Ishikawa (cell line): ENCODE measurements around the gene MCF2L.

Experiments used
- CEBPB ChIP-seq: IDR thresholded peaks from 2 replicates; pipeline ENCODE4 v1.6.1; 2012
- CREB1 ChIP-seq: IDR thresholded peaks from 2 replicates; pipeline ENCODE4 v1.6.1; 2012; ENCODE audit warnings: low read depth
- EGR1 ChIP-seq: IDR thresholded peaks from 2 replicates; pipeline ENCODE4 v1.6.1; 2012
- EP300 ChIP-seq: IDR thresholded peaks from 2 replicates; pipeline ENCODE4 v1.6.1; 2012; ENCODE audit warnings: borderline replicate concordance
- FOXM1 ChIP-seq: IDR thresholded peaks from 2 replicates; pipeline ENCODE4 v1.6.1; 2012; ENCODE audit warnings: low read depth, borderline replicate concordance
- NFIC ChIP-seq: IDR thresholded peaks from 2 replicates; pipeline ENCODE4 v1.6.1; 2012
- RAD21 ChIP-seq: IDR thresholded peaks from 2 replicates; pipeline ENCODE4 v1.6.1; 2012; ENCODE audit warnings: low read depth
- TAF1 ChIP-seq: IDR thresholded peaks from 2 replicates; pipeline ENCODE4 v1.6.1; 2012; ENCODE audit warnings: low read depth, mild to moderate bottlenecking
- TCF12 ChIP-seq: IDR thresholded peaks from 2 replicates; pipeline ENCODE4 v1.6.1; 2012; ENCODE audit warnings: low read depth
- TEAD4 ChIP-seq: IDR thresholded peaks from 2 replicates; pipeline ENCODE4 v1.6.1; 2012
- YY1 ChIP-seq: IDR thresholded peaks from 2 replicates; pipeline ENCODE4 v1.6.1; 2012; ENCODE audit warnings: low read depth
- ZBTB7A ChIP-seq: IDR thresholded peaks from 2 replicates; pipeline ENCODE4 v1.6.1; 2012; ENCODE audit warnings: low read depth
- TF ChIP-seq, protein P1 (sequence below): IDR thresholded peaks from 2 replicates; pipeline ENCODE4 v1.6.1; 2012
- TF ChIP-seq, protein P2 (sequence below): IDR thresholded peaks from 2 replicates; pipeline ENCODE4 v1.6.1; 2012
- TF ChIP-seq, protein P3 (sequence below): IDR thresholded peaks from 2 replicates; pipeline ENCODE4 v1.6.1; 2012; ENCODE audit warnings: low read depth, mild to moderate bottlenecking

The MCF2L gene

DNA sequence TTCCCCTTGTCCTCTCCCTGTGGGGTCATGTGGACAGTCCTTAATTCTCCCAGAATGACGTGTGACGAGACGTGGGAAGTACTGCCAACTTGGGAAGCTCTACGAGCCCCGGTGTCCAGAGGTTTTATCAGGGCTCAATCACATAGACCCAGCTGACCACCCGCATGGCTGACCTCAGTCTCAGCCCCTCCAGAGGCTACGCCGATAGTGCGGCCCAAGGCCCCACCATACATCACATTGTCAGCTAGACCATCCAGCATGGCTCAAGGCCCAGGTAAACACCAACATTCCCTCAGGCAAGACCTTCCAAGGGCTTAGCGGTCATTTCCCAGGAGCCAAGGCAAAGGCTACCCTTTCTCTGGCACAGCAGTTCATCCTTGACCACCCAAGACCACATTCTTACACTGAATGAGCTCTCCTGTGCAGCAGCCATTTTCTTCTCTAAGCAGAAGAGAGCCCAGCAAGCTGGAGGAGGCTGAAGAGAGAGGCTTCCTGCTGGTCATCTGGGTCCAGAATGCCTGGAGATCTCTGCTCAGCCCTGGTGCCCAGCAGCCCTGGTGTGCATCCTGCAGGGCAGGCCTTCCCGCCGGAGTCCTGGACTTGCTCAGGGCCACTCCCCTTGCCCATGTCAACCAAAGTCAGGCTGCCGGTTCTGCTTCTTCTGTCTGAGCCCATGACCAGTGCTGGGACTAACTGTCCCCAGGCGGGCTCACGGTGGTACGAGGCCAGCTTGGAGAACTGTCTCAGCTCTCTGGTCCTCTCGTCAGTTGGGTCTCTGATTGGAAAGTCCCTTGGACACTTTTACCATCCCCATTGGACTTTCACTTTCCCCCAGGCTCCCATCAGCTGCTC is 145.7 kb downstream of the MCF2L start:
- TF ChIP-seq YY1 (no peak), ZBTB7A (no peak), TCF12 (no peak), TAF1 (no peak), RAD21 (no peak), CEBPB (no peak), TEAD4 (no peak), EP300 (no peak), FOXM1 (no peak)
- TF ChIP-seq, protein P1, sequence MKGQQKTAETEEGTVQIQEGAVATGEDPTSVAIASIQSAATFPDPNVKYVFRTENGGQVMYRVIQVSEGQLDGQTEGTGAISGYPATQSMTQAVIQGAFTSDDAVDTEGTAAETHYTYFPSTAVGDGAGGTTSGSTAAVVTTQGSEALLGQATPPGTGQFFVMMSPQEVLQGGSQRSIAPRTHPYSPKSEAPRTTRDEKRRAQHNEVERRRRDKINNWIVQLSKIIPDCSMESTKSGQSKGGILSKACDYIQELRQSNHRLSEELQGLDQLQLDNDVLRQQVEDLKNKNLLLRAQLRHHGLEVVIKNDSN = no peak

DNA sequence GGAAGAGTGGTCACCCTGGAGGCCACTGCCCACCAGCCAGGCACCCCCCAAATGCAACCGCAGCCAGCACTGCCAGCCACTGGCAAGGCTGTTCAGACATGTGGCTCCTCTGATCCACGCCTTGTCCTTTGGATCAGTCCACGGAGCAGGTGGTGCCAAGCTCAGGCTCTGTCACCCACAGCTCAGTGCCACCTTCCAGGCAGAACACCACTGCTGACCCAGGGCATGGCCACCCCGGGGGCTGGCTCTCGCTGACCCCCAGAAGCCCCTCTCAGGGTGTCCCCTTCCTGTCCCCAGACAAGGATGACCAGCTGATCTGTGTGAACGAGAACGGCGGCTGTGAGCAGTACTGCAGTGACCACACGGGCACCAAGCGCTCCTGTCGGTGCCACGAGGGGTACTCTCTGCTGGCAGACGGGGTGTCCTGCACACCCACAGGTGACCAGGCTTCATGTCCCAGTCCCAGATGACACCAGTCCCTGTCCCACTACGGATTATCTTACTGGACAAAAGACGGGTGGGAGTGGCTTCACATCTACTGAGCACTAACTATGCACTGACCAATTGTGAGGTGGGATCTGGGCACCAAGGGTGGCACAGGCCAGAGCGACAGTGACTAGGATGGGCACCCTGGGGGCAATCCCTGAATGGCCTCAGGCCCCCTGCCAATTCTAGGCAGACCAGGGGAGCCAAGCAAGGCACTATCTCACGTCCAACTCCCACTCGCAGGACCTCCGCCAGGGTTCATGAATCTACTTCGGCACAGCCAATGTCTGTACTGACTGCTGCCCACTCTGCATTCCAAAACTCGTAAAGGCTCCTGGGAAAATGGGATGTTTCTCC is 146.6 kb downstream of the MCF2L start:
- no peak for TF ChIP-seq ZBTB7A
- no peak for TF ChIP-seq FOXM1
- TF ChIP-seq RAD21 = no peak
- no peak for TF ChIP-seq TAF1
- TF ChIP-seq, protein P2, sequence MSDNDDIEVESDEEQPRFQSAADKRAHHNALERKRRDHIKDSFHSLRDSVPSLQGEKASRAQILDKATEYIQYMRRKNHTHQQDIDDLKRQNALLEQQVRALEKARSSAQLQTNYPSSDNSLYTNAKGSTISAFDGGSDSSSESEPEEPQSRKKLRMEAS = no peak
- no peak for TF ChIP-seq EP300
- TF ChIP-seq TCF12 = no peak

DNA sequence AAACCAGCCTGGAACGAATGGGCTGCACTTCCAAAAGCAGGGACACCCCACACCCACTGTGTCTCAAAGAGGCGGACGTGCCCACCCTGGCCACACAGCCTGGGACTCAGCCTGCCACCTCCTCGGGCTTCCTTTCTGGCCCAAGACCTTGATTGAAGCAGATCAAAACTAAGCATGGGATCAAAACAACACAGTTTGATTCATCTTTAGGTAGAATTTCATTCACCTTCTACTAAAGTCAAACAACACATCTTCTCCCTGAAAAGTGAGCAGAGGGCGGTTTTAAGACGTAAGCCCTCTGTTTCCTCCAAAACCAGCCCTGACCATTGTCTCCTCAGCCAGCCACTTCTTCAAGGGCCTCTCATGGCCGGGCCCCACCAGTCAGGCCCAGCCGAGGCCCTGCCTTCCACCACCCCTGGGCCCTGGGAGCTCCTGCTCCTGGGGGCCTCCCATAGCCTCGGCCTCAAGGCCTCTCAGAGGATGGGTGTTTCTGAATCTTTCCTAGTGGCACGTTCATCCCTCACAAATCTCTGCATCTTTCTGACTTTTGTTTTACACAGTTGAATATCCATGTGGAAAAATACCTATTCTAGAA is 147.3 kb downstream of the MCF2L start:
- TF ChIP-seq CREB1 (no peak), TAF1 (no peak)

DNA sequence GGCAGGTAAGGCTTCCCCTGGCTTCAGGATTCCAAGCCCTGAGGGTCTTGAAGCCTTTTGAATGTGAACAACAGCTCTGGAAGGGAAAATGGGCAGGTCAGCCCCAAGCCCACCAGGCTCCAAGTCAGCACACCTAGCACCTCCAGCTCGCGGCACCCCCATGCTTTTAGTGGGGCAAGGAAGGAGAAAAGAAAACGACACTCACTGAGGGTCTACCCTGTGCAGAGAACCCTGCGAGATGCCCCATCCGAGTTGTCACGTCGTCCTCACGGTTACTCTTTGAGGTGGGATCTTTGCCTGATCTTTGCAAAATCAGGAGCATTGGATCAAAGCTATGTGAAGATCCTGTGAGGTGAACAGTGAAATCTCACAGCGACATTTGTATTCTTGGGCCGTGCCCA is 147.9 kb downstream of the MCF2L start:
- TF ChIP-seq YY1 (no peak), RAD21 (no peak), TCF12 (no peak), EP300 (no peak), ZBTB7A (no peak), NFIC (no peak), FOXM1 (no peak), TAF1 (no peak), CEBPB (no peak), EGR1 (no peak), CREB1 (no peak), TEAD4 (no peak)
- TF ChIP-seq, protein P1 = no peak
- TF ChIP-seq, protein P3, sequence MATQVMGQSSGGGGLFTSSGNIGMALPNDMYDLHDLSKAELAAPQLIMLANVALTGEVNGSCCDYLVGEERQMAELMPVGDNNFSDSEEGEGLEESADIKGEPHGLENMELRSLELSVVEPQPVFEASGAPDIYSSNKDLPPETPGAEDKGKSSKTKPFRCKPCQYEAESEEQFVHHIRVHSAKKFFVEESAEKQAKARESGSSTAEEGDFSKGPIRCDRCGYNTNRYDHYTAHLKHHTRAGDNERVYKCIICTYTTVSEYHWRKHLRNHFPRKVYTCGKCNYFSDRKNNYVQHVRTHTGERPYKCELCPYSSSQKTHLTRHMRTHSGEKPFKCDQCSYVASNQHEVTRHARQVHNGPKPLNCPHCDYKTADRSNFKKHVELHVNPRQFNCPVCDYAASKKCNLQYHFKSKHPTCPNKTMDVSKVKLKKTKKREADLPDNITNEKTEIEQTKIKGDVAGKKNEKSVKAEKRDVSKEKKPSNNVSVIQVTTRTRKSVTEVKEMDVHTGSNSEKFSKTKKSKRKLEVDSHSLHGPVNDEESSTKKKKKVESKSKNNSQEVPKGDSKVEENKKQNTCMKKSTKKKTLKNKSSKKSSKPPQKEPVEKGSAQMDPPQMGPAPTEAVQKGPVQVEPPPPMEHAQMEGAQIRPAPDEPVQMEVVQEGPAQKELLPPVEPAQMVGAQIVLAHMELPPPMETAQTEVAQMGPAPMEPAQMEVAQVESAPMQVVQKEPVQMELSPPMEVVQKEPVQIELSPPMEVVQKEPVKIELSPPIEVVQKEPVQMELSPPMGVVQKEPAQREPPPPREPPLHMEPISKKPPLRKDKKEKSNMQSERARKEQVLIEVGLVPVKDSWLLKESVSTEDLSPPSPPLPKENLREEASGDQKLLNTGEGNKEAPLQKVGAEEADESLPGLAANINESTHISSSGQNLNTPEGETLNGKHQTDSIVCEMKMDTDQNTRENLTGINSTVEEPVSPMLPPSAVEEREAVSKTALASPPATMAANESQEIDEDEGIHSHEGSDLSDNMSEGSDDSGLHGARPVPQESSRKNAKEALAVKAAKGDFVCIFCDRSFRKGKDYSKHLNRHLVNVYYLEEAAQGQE = no peak
- TF ChIP-seq, protein P2 = no peak

DNA sequence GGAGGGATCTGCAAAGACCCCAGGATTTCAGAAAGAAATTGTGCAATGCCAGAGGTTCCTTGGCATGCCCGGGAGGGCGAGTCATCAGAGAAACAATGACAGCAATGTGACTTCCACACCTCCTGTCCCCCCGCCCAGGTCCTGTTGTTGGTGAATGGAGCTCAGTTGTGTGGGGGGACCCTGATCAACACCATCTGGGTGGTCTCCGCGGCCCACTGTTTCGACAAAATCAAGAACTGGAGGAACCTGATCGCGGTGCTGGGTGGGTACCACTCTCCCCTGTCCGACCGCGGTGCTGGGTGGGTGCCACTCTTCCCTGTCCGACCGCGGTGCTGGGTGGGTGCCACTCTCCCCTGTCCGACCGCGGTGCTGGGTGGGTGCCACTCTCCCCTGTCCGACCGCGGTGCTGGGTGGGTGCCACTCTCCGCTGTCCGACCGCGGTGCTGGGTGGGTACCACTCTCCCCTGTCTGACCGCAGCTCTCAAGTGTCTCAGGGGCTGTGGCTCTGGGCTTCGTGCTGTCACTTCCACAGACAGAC is 148.4 kb downstream of the MCF2L start:
- TF ChIP-seq TAF1 (no peak), RAD21 (no peak), NFIC (no peak), ZBTB7A (no peak), TEAD4 (peak; percentile 45; the same call in 1 of the 2 replicates), CEBPB (peak; percentile 69; the same call in 1 of the 2 replicates)

DNA sequence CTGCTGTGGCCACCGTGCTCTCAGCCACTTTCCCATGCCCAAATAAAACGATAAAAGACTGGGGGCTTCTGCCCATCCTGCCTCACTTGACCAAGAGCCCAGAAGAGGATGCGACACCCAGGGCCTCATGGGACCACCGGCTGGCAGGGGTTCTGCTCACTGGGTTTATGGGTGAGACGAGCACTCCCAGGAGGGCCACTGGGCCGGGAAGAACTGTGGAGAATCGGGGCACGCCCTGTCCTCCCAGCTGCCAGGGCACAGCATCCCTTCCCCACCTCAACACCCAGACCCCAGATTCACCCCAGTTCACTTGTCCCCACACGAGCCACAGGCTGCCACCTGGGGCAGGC is 148.9 kb downstream of the MCF2L start:
- TF ChIP-seq RAD21 = no peak
- TF ChIP-seq FOXM1 = no peak
- no peak for TF ChIP-seq NFIC
